Fibroblast of villous mesenchyme (primary cell): ENCODE results near the gene ATL2. TPM values are rescaled to one million over a fixed set of nuclear protein-coding genes. Genes with fewer than 3 reads are reported as not detected.

Source experiments
- DNase-seq: peaks from one replicate; pipeline ENCODE4 v3.0.0-alpha.2; 2010; ENCODE audit warnings: low read depth
- H3K4me3 ChIP-seq: 2 replicates; pipeline ENCODE4 v1.5.1; 2011; ENCODE audit warnings: low read depth, mild to moderate bottlenecking, low read length
- total RNA-seq: library from RNA; depleted of rRNA; stranded (reverse); fragments of >200 nt; gene quantifications from 2 replicates; pipeline ENCODE4 v1.2.3, GENCODE V29; 2012
- TF ChIP-seq, protein P1 (sequence below): IDR thresholded peaks from 2 replicates; pipeline ENCODE4 v1.5.1; 2012; ENCODE audit warnings: low read depth, mild to moderate bottlenecking, low read length; ENCODE audit not compliant: insufficient read depth

The ATL2 gene
- 54.8 and 65.6 TPM in 2 replicates for total RNA-seq

DNA sequence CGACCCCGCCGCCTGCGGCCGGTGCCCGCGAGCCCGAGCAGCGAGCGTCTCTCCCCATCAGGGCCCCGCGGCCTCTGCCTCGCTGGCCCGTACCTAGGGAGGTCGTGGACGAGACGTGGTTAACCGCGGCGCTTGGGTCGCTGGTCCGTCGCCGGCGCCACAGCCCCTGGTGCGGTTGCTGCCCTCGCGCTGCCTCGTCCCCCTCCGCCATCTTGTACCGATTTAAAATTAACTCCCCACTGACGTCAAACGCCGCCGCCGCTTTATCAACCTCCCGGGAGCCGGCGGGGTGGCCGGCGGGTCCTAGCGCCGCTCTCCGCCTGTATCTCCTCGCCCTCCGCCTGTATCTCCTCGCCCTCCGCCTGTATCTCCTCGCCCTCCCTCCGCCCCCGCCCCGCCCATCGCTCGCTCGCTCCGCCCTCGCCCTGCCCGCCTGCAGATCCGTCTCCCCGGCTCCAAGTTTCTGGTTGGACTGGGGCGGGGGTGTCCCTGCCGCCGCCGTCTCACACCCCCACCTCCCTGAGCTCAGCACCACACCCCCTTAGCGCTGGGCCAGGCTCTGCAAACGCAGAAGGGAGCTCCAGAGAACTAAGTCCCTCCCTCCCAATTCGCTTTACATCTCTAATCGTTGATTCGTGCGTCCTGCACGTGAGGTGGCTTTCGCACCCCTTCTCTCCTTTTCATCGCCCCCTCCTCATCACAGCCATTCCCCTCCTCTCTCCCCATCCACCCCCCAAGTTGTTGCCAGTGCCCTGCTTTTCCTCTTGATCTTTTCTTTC is at the start of gene ATL2:
TSS of gene ATL2 (minus strand) at position 224 of the 779 bp plus-strand sequence. CDS start at position 211, 13 bp downstream.
- TF ChIP-seq, protein P1, sequence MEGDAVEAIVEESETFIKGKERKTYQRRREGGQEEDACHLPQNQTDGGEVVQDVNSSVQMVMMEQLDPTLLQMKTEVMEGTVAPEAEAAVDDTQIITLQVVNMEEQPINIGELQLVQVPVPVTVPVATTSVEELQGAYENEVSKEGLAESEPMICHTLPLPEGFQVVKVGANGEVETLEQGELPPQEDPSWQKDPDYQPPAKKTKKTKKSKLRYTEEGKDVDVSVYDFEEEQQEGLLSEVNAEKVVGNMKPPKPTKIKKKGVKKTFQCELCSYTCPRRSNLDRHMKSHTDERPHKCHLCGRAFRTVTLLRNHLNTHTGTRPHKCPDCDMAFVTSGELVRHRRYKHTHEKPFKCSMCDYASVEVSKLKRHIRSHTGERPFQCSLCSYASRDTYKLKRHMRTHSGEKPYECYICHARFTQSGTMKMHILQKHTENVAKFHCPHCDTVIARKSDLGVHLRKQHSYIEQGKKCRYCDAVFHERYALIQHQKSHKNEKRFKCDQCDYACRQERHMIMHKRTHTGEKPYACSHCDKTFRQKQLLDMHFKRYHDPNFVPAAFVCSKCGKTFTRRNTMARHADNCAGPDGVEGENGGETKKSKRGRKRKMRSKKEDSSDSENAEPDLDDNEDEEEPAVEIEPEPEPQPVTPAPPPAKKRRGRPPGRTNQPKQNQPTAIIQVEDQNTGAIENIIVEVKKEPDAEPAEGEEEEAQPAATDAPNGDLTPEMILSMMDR, result no peak
- peak within 1 kb of the TSS; percentile 92 for H3K4me3 ChIP-seq
- DNase-seq, result peak; percentile 98

DNA sequence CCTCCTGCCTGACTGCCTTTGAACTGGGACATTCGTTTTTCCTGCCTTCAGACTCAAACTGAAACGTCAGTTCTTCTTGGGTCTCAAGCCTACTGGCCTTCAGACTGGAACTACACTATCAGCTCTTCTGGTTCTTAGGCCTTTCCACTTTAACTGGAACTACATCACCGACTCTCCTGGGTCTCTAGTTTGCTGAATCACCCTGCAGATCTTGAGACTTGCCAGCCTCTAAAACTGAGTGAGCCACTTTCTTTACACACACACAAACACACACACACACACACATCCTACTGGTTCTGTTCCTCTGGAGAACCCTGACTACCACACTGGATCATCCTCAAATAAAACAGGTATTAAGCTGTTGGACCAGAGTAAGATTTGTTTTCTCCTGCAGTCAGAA is 46.7 kb upstream of the ATL2 start:
- H3K4me3 ChIP-seq, result no peak overlapping the region
- no peak for DNase-seq
- TF ChIP-seq, protein P1, result no peak

- TF ChIP-seq, protein P1, result no peak
- DNase-seq, result no peak
- no peak overlapping the region for H3K4me3 ChIP-seq
These were observed 44.4 kb upstream of the ATL2 start for GRCh38 chr2:38421274-38422056.

GRCh38 chr2:38419499-38419898 is 42.4 kb upstream of the ATL2 start:
- TF ChIP-seq, protein P1, result no peak
- H3K4me3 ChIP-seq, result no peak overlapping the region
- DNase-seq, result no peak

- DNase-seq, result no peak
- TF ChIP-seq, protein P1, result no peak
- no peak overlapping the region for H3K4me3 ChIP-seq
These were observed 41.7 kb upstream of the ATL2 start for GRCh38 chr2:38418735-38419134.

DNA sequence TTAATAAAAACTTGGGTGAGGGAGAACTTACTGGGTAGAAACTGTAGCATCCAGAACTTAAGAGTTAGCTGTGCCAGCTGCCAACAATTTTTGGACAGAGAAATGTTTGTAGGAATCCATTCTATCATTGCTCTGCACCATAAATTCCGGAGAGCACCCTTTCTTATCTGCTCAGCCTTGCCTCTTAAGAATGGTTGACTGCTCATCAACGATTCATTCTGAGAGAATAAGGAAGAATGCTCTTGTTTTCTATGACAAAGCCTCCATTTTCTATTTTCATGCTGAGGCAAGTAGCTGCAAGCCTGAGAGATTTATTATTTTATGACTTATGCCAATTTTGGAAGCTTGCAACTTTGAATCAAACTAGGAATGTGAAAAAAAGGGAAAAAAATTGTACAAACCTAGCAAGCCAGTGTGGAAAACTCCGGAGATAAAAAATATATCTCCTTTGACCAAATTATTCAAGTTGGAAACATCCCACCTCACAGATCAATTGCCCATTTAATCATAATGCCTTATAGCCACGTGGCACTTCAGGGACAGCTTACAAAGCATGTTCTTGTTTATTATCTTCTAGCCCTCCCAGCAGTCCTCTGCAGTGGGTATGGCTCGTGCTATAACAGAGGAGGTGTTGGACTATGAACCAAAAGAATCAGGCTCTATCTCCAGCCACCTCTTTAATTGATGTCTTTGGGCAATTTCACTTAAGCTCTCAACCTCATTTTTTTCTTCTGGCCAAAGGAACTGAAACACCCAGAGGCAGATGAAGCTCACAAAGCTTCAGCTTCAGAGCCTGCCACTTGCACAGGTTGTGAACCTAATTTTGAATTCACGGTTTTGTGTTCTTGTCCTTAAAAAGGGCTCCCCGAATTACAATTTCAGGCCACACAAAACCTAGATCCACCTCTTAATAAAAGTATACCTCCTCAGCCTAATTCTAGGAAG is 40.9 kb upstream of the ATL2 start:
- TF ChIP-seq, protein P1, result no peak
- H3K4me3 ChIP-seq, result no peak overlapping the region
- DNase-seq, result no peak
